Smooth muscle cell of bladder (primary cell): ENCODE results near the gene PRICKLE2. TPM values are rescaled to one million over a fixed set of nuclear protein-coding genes. Genes with fewer than 3 reads are reported as not detected.

ENCODE experiments used
- total RNA-seq: library from RNA; depleted of rRNA; stranded (reverse); fragments of >200 nt; gene quantifications from 2 replicates; pipeline ENCODE4 v1.2.3, GENCODE V29; 2014

PRICKLE2 gene, protein sequence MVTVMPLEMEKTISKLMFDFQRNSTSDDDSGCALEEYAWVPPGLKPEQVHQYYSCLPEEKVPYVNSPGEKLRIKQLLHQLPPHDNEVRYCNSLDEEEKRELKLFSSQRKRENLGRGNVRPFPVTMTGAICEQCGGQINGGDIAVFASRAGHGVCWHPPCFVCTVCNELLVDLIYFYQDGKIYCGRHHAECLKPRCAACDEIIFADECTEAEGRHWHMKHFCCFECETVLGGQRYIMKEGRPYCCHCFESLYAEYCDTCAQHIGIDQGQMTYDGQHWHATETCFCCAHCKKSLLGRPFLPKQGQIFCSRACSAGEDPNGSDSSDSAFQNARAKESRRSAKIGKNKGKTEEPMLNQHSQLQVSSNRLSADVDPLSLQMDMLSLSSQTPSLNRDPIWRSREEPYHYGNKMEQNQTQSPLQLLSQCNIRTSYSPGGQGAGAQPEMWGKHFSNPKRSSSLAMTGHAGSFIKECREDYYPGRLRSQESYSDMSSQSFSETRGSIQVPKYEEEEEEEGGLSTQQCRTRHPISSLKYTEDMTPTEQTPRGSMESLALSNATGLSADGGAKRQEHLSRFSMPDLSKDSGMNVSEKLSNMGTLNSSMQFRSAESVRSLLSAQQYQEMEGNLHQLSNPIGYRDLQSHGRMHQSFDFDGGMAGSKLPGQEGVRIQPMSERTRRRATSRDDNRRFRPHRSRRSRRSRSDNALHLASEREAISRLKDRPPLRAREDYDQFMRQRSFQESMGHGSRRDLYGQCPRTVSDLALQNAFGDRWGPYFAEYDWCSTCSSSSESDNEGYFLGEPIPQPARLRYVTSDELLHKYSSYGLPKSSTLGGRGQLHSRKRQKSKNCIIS
- 49.2 and 59.9 TPM in 2 replicates for total RNA-seq

DNA sequence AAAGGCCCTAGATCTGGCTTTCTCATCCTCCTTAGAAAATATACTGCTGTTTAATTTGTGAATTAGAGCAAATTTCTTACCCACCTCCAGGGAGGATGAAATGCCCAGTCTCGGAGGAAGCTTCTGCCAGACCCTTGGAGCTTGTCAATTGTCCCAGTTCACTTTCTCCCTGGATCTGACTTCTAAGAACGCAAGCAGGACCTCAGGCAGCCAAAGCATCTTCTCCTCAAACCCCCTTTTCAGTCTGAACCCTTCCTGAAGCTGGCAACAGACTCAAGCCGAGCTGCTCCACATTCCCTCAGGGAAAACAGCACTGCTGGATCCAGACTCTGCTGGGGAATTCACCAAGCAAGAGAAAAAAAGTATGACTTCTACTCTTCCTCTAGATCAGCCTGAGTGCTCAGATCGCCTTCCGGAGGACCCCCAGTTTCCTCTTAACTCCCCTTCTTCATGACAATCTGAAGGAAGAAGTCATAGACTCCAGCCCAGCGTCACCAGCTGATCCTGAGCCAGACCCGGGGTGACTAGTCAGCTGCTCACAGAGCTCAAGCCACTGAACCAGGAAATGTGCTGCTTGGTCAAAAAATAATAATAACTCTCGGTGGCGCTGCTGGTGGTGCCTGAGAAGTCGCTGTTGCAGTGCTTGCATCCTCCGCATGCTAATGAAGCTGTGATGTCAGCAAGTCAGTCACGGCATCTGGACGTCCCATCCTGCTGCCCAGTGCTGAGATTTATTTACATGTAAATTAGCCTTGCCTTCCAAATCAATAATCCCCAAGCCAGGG lies at the start of gene PRICKLE2:
Gene PRICKLE2, minus strand, starts transcription at position 641 of the 785 bp plus-strand sequence. CDS start 26,539 bp downstream, outside the sequence.

Other genes with a start within 250 kb of the PRICKLE2 start
- 92.4 and 94.0 TPM in 2 replicates for gene PSMD6, start 202.0 kb downstream of the PRICKLE2 start, total RNA-seq